Tibial artery (tissue), 4 donors: ENCODE measurements around the gene RNF167.

ENCODE experiments used
- DNase-seq, 2 donors: peaks; one replicate each; pipeline ENCODE4 v3.0.0-alpha.2; 2019
- H3K27ac ChIP-seq, 2 donors: fragments of 200-600 bp; sonication (generic) in 1 of 2; 1 replicate in 1 of 2; 2 replicates in 1 of 2; pipeline ENCODE4 v1.5.1; 2018 to 2019; ENCODE audit warnings: mild to moderate bottlenecking in 1 of 2
- H3K27me3 ChIP-seq, 2 donors: fragments of 200-600 bp; sonication (generic) in 1 of 2; one replicate each; pipeline versions ENCODE4 v1.5.1 to v1.6.0; 2016 to 2019
- H3K36me3 ChIP-seq, 3 donors: fragments of 200-600 bp; sonication (generic) in 2 of 3; one replicate each; pipeline ENCODE4 v1.5.1; 2016 to 2019; ENCODE audit warnings: mild to moderate bottlenecking in 2 of 3
- H3K4me1 ChIP-seq, 4 donors: fragments of 200-600 bp; sonication (generic) in 2 of 4; 1 replicate in 3 of 4; 2 replicates in 1 of 4; pipeline ENCODE4 v1.5.1; 2016 to 2019
- H3K4me3 ChIP-seq, 2 donors: fragments of 200-600 bp; sonication (generic) in 1 of 2; 1 replicate in 1 of 2; 2 replicates in 1 of 2; pipeline ENCODE4 v1.5.1; 2018 to 2019; ENCODE audit warnings: mild to moderate bottlenecking in 2 of 2
- H3K9me3 ChIP-seq, 3 donors: fragments of 200-600 bp; sonication (generic) in 1 of 3; one replicate each; pipeline ENCODE4 v1.5.1; 2016 to 2019
- CTCF ChIP-seq, 2 experiments: fragments of 200-600 bp in 1 of 2; fragments of 450-650 bp in 1 of 2; IDR thresholded peaks; one replicate each; pipeline ENCODE4 v1.5.1; 2017 to 2019; ENCODE audit warnings: antibody characterized with exemption in 2 of 2, mild to moderate bottlenecking in 1 of 2, moderate library complexity in 1 of 2
- intact Hi-C: fragments of 100-400 bp; cut with DNase I; formaldehyde crosslinking; loops from one replicate; pipeline ENCODE4 v1.15.0; 2023; ENCODE audit warnings: low total_unique reads

The RNF167 gene

GRCh38 chr17:4893721-4894560, 46.1 kb upstream of the RNF167 start:
- Histone ChIP-seq H3K27me3 (peaks cover 0 to 12% of the 10 kb centered on the region in 2 donors), H3K27ac (no peak overlapping the region), H3K36me3 (peaks cover 75 to 88% (median 81%) of the 10 kb centered on the region in 3 donors), H3K4me3 (no peak overlapping the region), H3K9me3 (no peaks in the 10 kb centered on the region), H3K4me1 (peaks cover 0 to 6% (median 4%) of the 10 kb centered on the region in 4 donors)
- no peak for DNase-seq
- TF ChIP-seq CTCF (IDR thresholded peaks at IDR 0.05), result no peak
- intact Hi-C loops, result no loop called here

- H3K4me1 ChIP-seq, result peaks cover 0 to 18% (median 13%) of the 10 kb centered on the region in 4 donors
- no peak overlapping the region for H3K4me3 ChIP-seq
- peaks cover 66 to 76% (median 72%) of the 10 kb centered on the region in 3 donors for H3K36me3 ChIP-seq
- TF ChIP-seq CTCF (IDR thresholded peaks at IDR 0.05), result no peak
- intact Hi-C loops, result no loop called here
- DNase-seq, result no peak
- H3K9me3 ChIP-seq, result no peaks in the 10 kb centered on the region
- H3K27ac ChIP-seq, result no peak overlapping the region
- H3K27me3 ChIP-seq, result peaks cover 0 to 23% of the 10 kb centered on the region in 2 donors
These were observed 44.9 kb upstream of the RNF167 start for GRCh38 chr17:4895121-4895520.

DNA sequence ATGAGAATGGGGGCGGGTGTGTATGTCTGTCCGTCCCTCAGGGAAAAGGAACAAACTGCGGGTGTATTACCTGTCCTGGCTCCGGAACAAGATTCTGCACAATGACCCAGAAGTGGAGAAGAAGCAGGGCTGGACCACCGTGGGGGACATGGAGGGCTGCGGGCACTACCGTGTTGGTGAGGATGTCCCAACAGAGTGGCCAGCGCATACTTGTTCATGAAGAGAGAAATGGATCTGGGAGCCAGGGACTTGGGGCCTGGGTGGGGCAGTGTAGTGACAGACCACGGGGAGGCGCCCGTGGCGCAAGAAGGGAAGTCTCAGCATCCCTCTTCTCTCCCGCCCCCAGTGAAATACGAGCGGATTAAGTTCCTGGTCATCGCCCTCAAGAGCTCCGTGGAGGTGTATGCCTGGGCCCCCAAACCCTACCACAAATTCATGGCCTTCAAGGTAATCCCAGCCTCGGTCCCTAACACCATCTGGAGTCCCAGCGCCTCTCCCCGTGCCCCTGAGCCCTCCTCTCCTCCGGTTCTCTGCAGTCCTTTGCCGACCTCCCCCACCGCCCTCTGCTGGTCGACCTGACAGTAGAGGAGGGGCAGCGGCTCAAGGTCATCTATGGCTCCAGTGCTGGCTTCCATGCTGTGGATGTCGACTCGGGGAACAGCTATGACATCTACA, 44.3 kb upstream of the RNF167 start:
- H3K27me3 ChIP-seq, result peaks cover 0 to 24% of the 10 kb centered on the region in 2 donors
- H3K36me3 ChIP-seq, result peaks cover 60 to 70% (median 65%) of the 10 kb centered on the region in 3 donors
- peaks cover 0 to 25% (median 18%) of the 10 kb centered on the region in 4 donors for H3K4me1 ChIP-seq
- H3K4me3 ChIP-seq, result no peak overlapping the region
- no peak for DNase-seq
- H3K27ac ChIP-seq, result no peak overlapping the region
- no peaks in the 10 kb centered on the region for H3K9me3 ChIP-seq
- intact Hi-C loops, result no loop called here
- no peak for TF ChIP-seq CTCF (IDR thresholded peaks at IDR 0.05)

DNA sequence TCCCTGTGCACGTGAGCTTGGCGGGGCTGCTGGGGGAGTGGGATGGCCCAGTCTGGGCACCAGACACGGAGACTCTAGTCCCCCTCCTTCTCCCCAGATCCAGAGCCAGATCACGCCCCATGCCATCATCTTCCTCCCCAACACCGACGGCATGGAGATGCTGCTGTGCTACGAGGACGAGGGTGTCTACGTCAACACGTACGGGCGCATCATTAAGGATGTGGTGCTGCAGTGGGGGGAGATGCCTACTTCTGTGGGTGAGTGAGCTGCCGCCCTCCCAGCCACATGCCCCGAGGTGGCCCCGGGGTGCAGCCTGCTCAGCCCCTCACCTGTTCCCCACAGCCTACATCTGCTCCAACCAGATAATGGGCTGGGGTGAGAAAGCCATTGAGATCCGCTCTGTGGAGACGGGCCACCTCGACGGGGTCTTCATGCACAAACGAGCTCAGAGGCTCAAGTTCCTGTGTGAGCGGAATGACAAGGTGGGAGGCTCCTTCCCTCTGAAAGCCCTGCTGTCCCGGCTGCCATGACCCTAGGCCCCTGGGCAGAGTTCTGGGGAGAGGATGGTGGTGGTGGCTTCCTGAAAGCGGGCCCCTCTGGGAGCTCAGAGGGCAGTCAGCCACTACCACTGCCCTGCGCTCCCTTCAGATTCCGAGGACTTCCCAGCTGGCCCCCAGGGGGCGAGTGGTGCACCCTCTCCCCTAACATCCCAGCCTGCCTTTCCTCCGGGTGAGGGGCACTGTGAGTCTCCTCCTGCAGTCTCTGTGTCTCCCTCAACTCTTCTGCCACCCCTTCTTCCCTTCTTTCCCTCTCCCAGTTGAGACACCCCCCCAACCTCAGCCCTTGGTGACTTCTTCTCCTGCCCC, 43.5 kb upstream of the RNF167 start:
- Histone ChIP-seq H3K9me3 (no peaks in the 10 kb centered on the region), H3K27ac (no peak overlapping the region), H3K4me3 (no peak overlapping the region), H3K36me3 (peaks cover 52 to 62% (median 58%) of the 10 kb centered on the region in 3 donors), H3K4me1 (peaks cover 0 to 27% (median 19%) of the 10 kb centered on the region in 4 donors), H3K27me3 (peaks cover 0 to 32% of the 10 kb centered on the region in 2 donors)
- DNase-seq, result no peak
- intact Hi-C loops, result no loop called here
- TF ChIP-seq CTCF (IDR thresholded peaks at IDR 0.05), result no peak

GRCh38 chr17:4897198-4897687, 42.8 kb upstream of the RNF167 start:
- Histone ChIP-seq H3K4me3 (no peak overlapping the region), H3K4me1 (peaks cover 0 to 29% (median 19%) of the 10 kb centered on the region in 4 donors), H3K27ac (no peak overlapping the region), H3K36me3 (peaks cover 45 to 55% (median 51%) of the 10 kb centered on the region in 3 donors), H3K27me3 (peaks cover 0 to 33% of the 10 kb centered on the region in 2 donors), H3K9me3 (no peaks in the 10 kb centered on the region)
- DNase-seq, result no peak
- intact Hi-C loops, result no loop called here
- no peak for TF ChIP-seq CTCF (IDR thresholded peaks at IDR 0.05)
